IPS-15b (cell line): Measurements from ENCODE around the gene PKD1L1.

Experiments
- H3K27me3 ChIP-seq: one replicate; pipeline ENCODE4 v1.6.1; 2013; ENCODE audit warnings: low read length; ENCODE audit not compliant: control insufficient read depth, insufficient read depth
- H3K36me3 ChIP-seq: one replicate; pipeline ENCODE4 v1.6.1; 2013; ENCODE audit warnings: low read length; ENCODE audit not compliant: control insufficient read depth, insufficient read depth
- H3K4me1 ChIP-seq: one replicate; pipeline ENCODE4 v1.6.1; 2013; ENCODE audit warnings: mild to moderate bottlenecking, low read length; ENCODE audit not compliant: control insufficient read depth, insufficient read depth
- H3K4me3 ChIP-seq: one replicate; pipeline ENCODE4 v1.5.1; 2013; ENCODE audit warnings: low read depth, low read length
- H3K9ac ChIP-seq: one replicate; pipeline ENCODE4 v1.6.1; 2013; ENCODE audit warnings: low read depth, mild to moderate bottlenecking, low read length
- H3K9me3 ChIP-seq: one replicate; pipeline ENCODE4 v1.6.1; 2013; ENCODE audit warnings: mild to moderate bottlenecking, low read length; ENCODE audit not compliant: control insufficient read depth, insufficient read depth

The PKD1L1 gene

GRCh38 chr7:47741984-47742383, 206.3 kb downstream of the PKD1L1 start:
- peaks cover 8% of the 10 kb centered on the region for H3K4me1 ChIP-seq

GRCh38 chr7:47739891-47740290, 208.4 kb downstream of the PKD1L1 start:
- Histone ChIP-seq H3K9me3 (no peaks in the 10 kb centered on the region), H3K36me3 (no peaks in the 10 kb centered on the region), H3K4me3 (no peak overlapping the region), H3K4me1 (peaks cover 8% of the 10 kb centered on the region), H3K27me3 (no peaks in the 10 kb centered on the region), H3K9ac (no peak overlapping the region)

More at GRCh38 chr7:47741984-47742383, 206.3 kb downstream of the PKD1L1 start:
- no peak overlapping the region for H3K4me3 ChIP-seq
- no peaks in the 10 kb centered on the region for H3K36me3 ChIP-seq
- H3K9me3 ChIP-seq: no peaks in the 10 kb centered on the region
- no peak overlapping the region for H3K9ac ChIP-seq
- no peaks in the 10 kb centered on the region for H3K27me3 ChIP-seq

- H3K9ac ChIP-seq: no peak overlapping the region
- H3K27me3 ChIP-seq: no peaks in the 10 kb centered on the region
- no peak overlapping the region for H3K4me3 ChIP-seq
- no peaks in the 10 kb centered on the region for H3K9me3 ChIP-seq
- peaks cover 8% of the 10 kb centered on the region for H3K4me1 ChIP-seq
- no peaks in the 10 kb centered on the region for H3K36me3 ChIP-seq
Observed at GRCh38 chr7:47739301-47739875, 208.9 kb downstream of the PKD1L1 start.

- no peak overlapping the region for H3K9ac ChIP-seq
- H3K36me3 ChIP-seq: no peaks in the 10 kb centered on the region
- H3K4me3 ChIP-seq: no peak overlapping the region
- H3K9me3 ChIP-seq: no peaks in the 10 kb centered on the region
- no peaks in the 10 kb centered on the region for H3K27me3 ChIP-seq
- peaks cover 8% of the 10 kb centered on the region for H3K4me1 ChIP-seq
Observed at GRCh38 chr7:47738563-47739166, 209.6 kb downstream of the PKD1L1 start.

GRCh38 chr7:47737601-47738000, 210.7 kb downstream of the PKD1L1 start:
- Histone ChIP-seq H3K9me3 (no peaks in the 10 kb centered on the region), H3K9ac (no peak overlapping the region), H3K27me3 (no peaks in the 10 kb centered on the region), H3K4me3 (no peak overlapping the region), H3K4me1 (peaks cover 8% of the 10 kb centered on the region), H3K36me3 (no peaks in the 10 kb centered on the region)

GRCh38 chr7:47735431-47736345, 212.6 kb downstream of the PKD1L1 start:
- H3K36me3 ChIP-seq: no peaks in the 10 kb centered on the region
- no peaks in the 10 kb centered on the region for H3K9me3 ChIP-seq
- no peak overlapping the region for H3K4me3 ChIP-seq
- peaks cover 8% of the 10 kb centered on the region for H3K4me1 ChIP-seq
- H3K9ac ChIP-seq: no peak overlapping the region
- no peaks in the 10 kb centered on the region for H3K27me3 ChIP-seq

- Histone ChIP-seq H3K36me3 (no peaks in the 10 kb centered on the region), H3K4me3 (no peak overlapping the region), H3K27me3 (no peaks in the 10 kb centered on the region), H3K9me3 (no peaks in the 10 kb centered on the region), H3K9ac (no peak overlapping the region), H3K4me1 (peaks cover 8% of the 10 kb centered on the region)
Observed at GRCh38 chr7:47734949-47735291, 213.3 kb downstream of the PKD1L1 start.

GRCh38 chr7:47734287-47734948, 213.8 kb downstream of the PKD1L1 start:
- no peaks in the 10 kb centered on the region for H3K27me3 ChIP-seq
- H3K4me3 ChIP-seq: no peak overlapping the region
- peaks cover 5% of the 10 kb centered on the region for H3K4me1 ChIP-seq
- no peaks in the 10 kb centered on the region for H3K36me3 ChIP-seq
- no peaks in the 10 kb centered on the region for H3K9me3 ChIP-seq
- no peak overlapping the region for H3K9ac ChIP-seq

- Histone ChIP-seq H3K9me3 (no peaks in the 10 kb centered on the region), H3K4me3 (no peak overlapping the region), H3K9ac (no peak overlapping the region), H3K4me1 (peaks cover 4% of the 10 kb centered on the region), H3K27me3 (no peaks in the 10 kb centered on the region), H3K36me3 (no peaks in the 10 kb centered on the region)
Observed at GRCh38 chr7:47730142-47730541, 218.1 kb downstream of the PKD1L1 start.

GRCh38 chr7:47726047-47726726, 222.1 kb downstream of the PKD1L1 start:
- Histone ChIP-seq H3K27me3 (no peaks in the 10 kb centered on the region), H3K4me1 (peaks cover 9% of the 10 kb centered on the region), H3K9ac (no peak overlapping the region), H3K9me3 (no peaks in the 10 kb centered on the region), H3K4me3 (no peak overlapping the region), H3K36me3 (no peaks in the 10 kb centered on the region)

GRCh38 chr7:47725031-47725780, 223.1 kb downstream of the PKD1L1 start:
- H3K9me3 ChIP-seq: no peaks in the 10 kb centered on the region
- H3K36me3 ChIP-seq: no peaks in the 10 kb centered on the region
- no peaks in the 10 kb centered on the region for H3K27me3 ChIP-seq
- H3K9ac ChIP-seq: no peak overlapping the region
- peaks cover 9% of the 10 kb centered on the region for H3K4me1 ChIP-seq
- H3K4me3 ChIP-seq: no peak overlapping the region
